Measurements from ENCODE around the gene NUP62. TPM values are rescaled to one million over a fixed set of nuclear protein-coding genes. Genes with fewer than 3 reads are reported as not detected.

NUP62 gene
- polyA plus RNA-seq, 1 of the 3 experiments (the other 2 are of a cell fraction) = 16.2 TPM

GRCh38 chr19:49876422-49877019, 52.8 kb downstream of the NUP62 start (continued):
- TF ChIP-seq CHD2 (IDR thresholded peaks at IDR 0.05; ENCODE audit: low read length, partially characterized antibody) = no peak
- peak; percentile 59; the same call in 1 of the 2 replicates for TF ChIP-seq ELF1 (IDR thresholded peaks at IDR 0.05)
- peak; percentile 68; the same call in 1 of the 2 replicates for TF ChIP-seq USF1 (IDR thresholded peaks at IDR 0.05; ENCODE audit: borderline replicate concordance, low read depth)
- no peak for TF ChIP-seq ZBTB33 (IDR thresholded peaks at IDR 0.05; ENCODE audit: borderline replicate concordance, low read depth)

GRCh38 chr19:49875857-49876421, 53.4 kb downstream of the NUP62 start:
- Histone ChIP-seq H3K4me3 (ENCODE audit: low read depth in 2 of 2, low read length in 1 of 2) (peak overlapping the region; percentile 74 to 99), H2AFZ (ENCODE audit: low read depth) (peak overlapping the region; percentile 83; the same call in 1 of the 2 replicates), H3K79me2 (ENCODE audit: insufficient read depth) (peaks cover 55% of the 10 kb centered on the region), H3K36me3 (replicated peaks in 1 of 2; ENCODE audit: control insufficient read depth in 1 of 2, insufficient read depth in 2 of 2, low read length in 1 of 2) (peaks cover 18 to 40% of the 10 kb centered on the region in 2 experiments), H3F3A (replicated peaks; ENCODE audit: insufficient read depth) (no peaks in the 10 kb centered on the region), H4K20me1 (ENCODE audit: insufficient read depth) (no peaks in the 10 kb centered on the region), H3K9me2 (no peaks in the 10 kb centered on the region), H3K27ac (ENCODE audit: low read depth in 2 of 2, low read length in 1 of 2) (peak overlapping the region; percentile 96 to 99), H3K4me1 (ENCODE audit: control insufficient read depth in 1 of 2, insufficient read depth in 2 of 2, low read depth in 1 of 2, low read length in 1 of 2) (peaks cover 7 to 30% of the 10 kb centered on the region in 2 experiments; a peak in 3 of 4 replicates), H3K9ac (peak overlapping the region; percentile 97), H3K4me2 (peak overlapping the region; percentile 95), H3K27me3 (ENCODE audit: insufficient read depth) (no peaks in the 10 kb centered on the region), H3K9me3 (no peaks in the 10 kb centered on the region)
- peak; percentile 82 for DNase-seq
- CTCF ChIA-PET = interaction anchor here (1.0 to 1.1 kb wide), 2 partner anchors 13 to 14 kb away, joined by 4 to 6 read pairs; no protein-coding TSS in a partner anchor
- POLR2A ChIA-PET = interaction anchor here (1.1 to 3.5 kb wide), 5 partner anchors 8 to 234 kb away, joined by 3 to 22 read pairs (median 8); partner anchors contain the start of genes NUP62, PNKP, PTOV1 and SCAF1
- WGBS (ENCODE audit: low lambda C conversion rate) = 2% methylated on average over 22 of the region's 28 CpGs
- TF ChIP-seq MAX (IDR thresholded peaks at IDR 0.05; ENCODE audit: low read depth) (0 out of 2 replicates have a peak, but pooled peaks have one; percentile 0), JUND (IDR thresholded peaks at IDR 0.05) (no peak), TCF12 (IDR thresholded peaks at IDR 0.05) (no peak), CTCF (IDR thresholded peaks at IDR 0.05) (no peak), IRF3 (IDR thresholded peaks at IDR 0.05; ENCODE audit: low read depth, low read length) (no peak), POLR2AphosphoS5 (IDR thresholded peaks at IDR 0.05; ENCODE audit: low read depth, low read length) (peak; percentile 84), MXI1 (IDR thresholded peaks at IDR 0.05; ENCODE audit: low read depth, low read length) (0 out of 2 replicates have a peak, but pooled peaks have one; percentile 12), USF2 (IDR thresholded peaks at IDR 0.05; ENCODE audit: borderline replicate concordance, low read depth, low read length) (no peak), ZBTB33 (IDR thresholded peaks at IDR 0.05; ENCODE audit: borderline replicate concordance, low read depth) (no peak), REST (IDR thresholded peaks at IDR 0.05; ENCODE audit: low read depth, low read length) (no peak), YY1 (IDR thresholded peaks at IDR 0.05; ENCODE audit: low read depth) (no peak), GABPA (IDR thresholded peaks at IDR 0.05; ENCODE audit: low read depth) (peak; percentile 87)

Data from SK-N-SH (cell line).